A673 (cell line): ENCODE measurements around the gene CDH1.

Experiments
- CTCF ChIP-seq: fragments of 300-800, 200-600 bp; sonication (generic); conservative IDR thresholded peaks from 2 replicates; pipeline ENCODE4 v1.5.1; 2017; ENCODE audit warnings: low read depth, mild to moderate bottlenecking, antibody characterized with exemption, low read length, moderate library complexity, mixed read lengths
- EZH2 ChIP-seq: fragments of 200-600 bp; sonication (generic); IDR thresholded peaks from 2 replicates; pipeline ENCODE4 v1.6.1; 2017; ENCODE audit warnings: borderline replicate concordance, low read depth, mild to moderate bottlenecking, mixed read lengths, antibody characterized with exemption, low read length; ENCODE audit not compliant: poor library complexity, severe bottlenecking

- TF ChIP-seq CTCF (no peak), EZH2 (no peak)
Observed at GRCh38 chr16:68749432-68749831, 12.3 kb downstream of the CDH1 start.
